Stimulated activated naive CD8-positive, alpha-beta T cell treated with anti-CD3 and anti-CD28 coated beads, Interleukin-15, Interleukin-2, amounts not matched to agents 100 ng/mL and 50 ng/mL, for 24 hours (primary cell): ENCODE measurements around the gene CLEC1A.
"Not testable (repeated sequence)": the region's sequence is repeated elsewhere in the genome, so short reads cannot be mapped to it uniquely, and the experiment has no call there.

Experiments used
- H3K27ac Mint-ChIP-seq: one replicate; pipeline ENCODE4 v1.8.0; 2021; ENCODE audit warnings: mild to moderate bottlenecking, mixed read lengths
- H3K27me3 Mint-ChIP-seq: one replicate; pipeline ENCODE4 v1.8.0; 2021; ENCODE audit warnings: mixed read lengths
- H3K36me3 Mint-ChIP-seq: one replicate; pipeline ENCODE4 v1.8.0; 2021; ENCODE audit warnings: low read depth, mixed read lengths
- H3K4me1 Mint-ChIP-seq: one replicate; pipeline ENCODE4 v1.8.0; 2021; ENCODE audit warnings: low read depth, mixed read lengths
- H3K4me3 Mint-ChIP-seq: one replicate; pipeline ENCODE4 v1.8.0; 2021; ENCODE audit warnings: mild to moderate bottlenecking, mixed read lengths
- H3K9me3 Mint-ChIP-seq: one replicate; pipeline ENCODE4 v1.8.0; 2021; ENCODE audit warnings: mixed read lengths

CLEC1A gene

GRCh38 chr12:10042167-10042566 lies 56.6 kb downstream of the CLEC1A start:
- no peak overlapping the region for H3K27ac Mint-ChIP-seq

DNA sequence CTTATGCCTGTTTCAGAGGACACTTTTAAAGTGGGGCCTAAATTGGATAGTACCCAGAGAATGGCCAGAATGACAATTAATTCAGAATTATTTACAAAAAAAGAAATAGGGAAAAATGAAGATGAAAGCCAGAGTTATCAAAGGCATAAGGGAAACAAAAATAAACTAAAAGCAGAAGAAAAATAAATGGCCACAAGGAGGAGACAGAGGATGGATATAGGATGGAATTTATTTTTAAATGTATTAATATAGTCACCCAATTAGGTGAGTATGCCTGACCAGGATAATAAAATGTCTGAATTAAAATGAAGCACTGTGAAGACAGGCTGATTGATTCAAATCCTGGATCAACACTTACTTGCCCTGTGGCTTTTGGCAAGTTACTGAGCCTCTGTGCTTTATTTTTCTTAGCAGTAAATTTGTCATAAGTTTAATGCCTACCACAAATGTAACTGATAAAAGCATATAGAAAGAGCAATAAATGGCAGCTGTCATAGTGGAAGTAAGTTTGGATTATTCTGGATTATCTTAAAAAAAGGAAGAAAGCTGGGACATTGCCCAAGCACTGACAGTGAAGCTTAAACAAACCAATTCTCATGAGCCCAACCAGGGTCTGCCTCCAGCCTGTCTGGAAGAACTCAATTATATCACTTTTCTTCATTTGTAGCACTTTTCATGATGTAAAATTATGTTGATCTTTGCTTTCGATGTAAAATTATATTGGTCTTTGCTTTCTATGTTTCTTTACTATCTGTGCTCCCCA lies 64.8 kb downstream of the CLEC1A start:
- Mint-ChIP-seq H3K4me1 (no peaks in the 10 kb centered on the region), H3K27me3 (peaks cover 11% of the 10 kb centered on the region), H3K36me3 (no peaks in the 10 kb centered on the region), H3K4me3 (no peak overlapping the region), H3K27ac (no peak overlapping the region), H3K9me3 (no peaks in the 10 kb centered on the region)

More at GRCh38 chr12:10042167-10042566, 56.6 kb downstream of the CLEC1A start:
- Mint-ChIP-seq H3K27me3 (peaks cover 24% of the 10 kb centered on the region), H3K4me3 (no peak overlapping the region), H3K36me3 (no peaks in the 10 kb centered on the region), H3K9me3 (no peaks in the 10 kb centered on the region), H3K4me1 (no peaks in the 10 kb centered on the region)

DNA sequence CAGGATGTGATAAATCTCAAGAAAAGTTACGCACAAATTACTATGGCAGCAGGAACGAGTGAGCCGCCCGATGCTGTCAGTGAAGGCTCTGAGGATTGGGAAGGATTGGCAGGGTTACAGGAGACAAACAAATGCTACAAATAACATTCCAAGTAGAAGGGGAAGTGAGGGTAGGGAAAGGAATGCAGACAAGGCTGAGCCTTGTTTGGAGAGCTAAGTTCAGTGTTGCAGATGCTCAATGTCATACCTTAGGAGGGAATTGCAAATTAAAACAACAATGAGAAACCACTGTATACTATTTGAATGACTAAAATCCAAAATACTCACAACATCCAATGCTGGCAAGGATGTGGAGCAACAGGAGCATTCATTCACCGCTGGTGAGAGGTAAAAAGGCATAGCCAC lies 67.0 kb downstream of the CLEC1A start:
- H3K4me3 Mint-ChIP-seq: no peak overlapping the region
- no peak overlapping the region for H3K27ac Mint-ChIP-seq
- no peaks in the 10 kb centered on the region for H3K9me3 Mint-ChIP-seq
- H3K4me1 Mint-ChIP-seq: no peaks in the 10 kb centered on the region
- H3K27me3 Mint-ChIP-seq: no peaks in the 10 kb centered on the region
- no peaks in the 10 kb centered on the region for H3K36me3 Mint-ChIP-seq

- Mint-ChIP-seq H3K4me1 (no peaks in the 10 kb centered on the region), H3K36me3 (no peaks in the 10 kb centered on the region)
Observed at GRCh38 chr12:10031321-10031720, 67.5 kb downstream of the CLEC1A start.

GRCh38 chr12:10030446-10030845 lies 68.3 kb downstream of the CLEC1A start, which contains the start of gene CLEC9A:
Gene CLEC9A (plus strand): TSS chr12:10030682. CDS start chr12:10052688, 22,006 bp downstream.
- Mint-ChIP-seq H3K9me3 (no peaks in the 10 kb centered on the region), H3K4me1 (no peaks in the 10 kb centered on the region), H3K27me3 (no peaks in the 10 kb centered on the region), H3K27ac (no peak within 1 kb of the TSS), H3K4me3 (no peak within 1 kb of the TSS), H3K36me3 (no peaks in the 10 kb centered on the region)

More at GRCh38 chr12:10031321-10031720, 67.5 kb downstream of the CLEC1A start:
- Mint-ChIP-seq H3K27ac (no peak overlapping the region), H3K4me3 (no peak overlapping the region), H3K27me3 (no peaks in the 10 kb centered on the region), H3K9me3 (no peaks in the 10 kb centered on the region)

- H3K27me3 Mint-ChIP-seq: no peaks in the 10 kb centered on the region
- no peaks in the 10 kb centered on the region for H3K9me3 Mint-ChIP-seq
- no peak overlapping the region for H3K27ac Mint-ChIP-seq
- no peaks in the 10 kb centered on the region for H3K36me3 Mint-ChIP-seq
- H3K4me3 Mint-ChIP-seq: no peak overlapping the region
- H3K4me1 Mint-ChIP-seq: no peaks in the 10 kb centered on the region
Observed at GRCh38 chr12:10027721-10028120, 71.1 kb downstream of the CLEC1A start.

DNA sequence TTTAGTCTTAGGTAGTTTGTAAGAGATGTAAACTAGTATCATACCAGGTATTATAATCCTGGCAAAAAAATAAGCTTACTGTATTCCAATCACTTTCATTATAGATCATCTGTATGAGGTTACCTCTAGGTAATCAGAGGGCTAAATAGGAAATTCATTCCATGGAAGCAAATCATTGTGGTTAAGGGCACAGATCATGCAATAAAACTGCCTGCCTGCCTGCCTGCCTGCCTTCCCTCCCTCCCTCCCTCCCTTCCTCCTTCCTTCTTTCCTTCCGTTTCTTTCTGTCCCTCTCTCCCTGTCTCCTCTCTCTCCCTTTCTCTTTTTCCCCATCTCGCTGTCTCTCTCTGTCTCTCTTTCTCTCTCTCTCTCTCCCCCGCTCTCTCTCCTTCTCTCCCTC lies 71.5 kb downstream of the CLEC1A start:
- H3K27me3 Mint-ChIP-seq: no peaks in the 10 kb centered on the region
- H3K27ac Mint-ChIP-seq: no peak overlapping the region
- no peaks in the 10 kb centered on the region for H3K9me3 Mint-ChIP-seq
- H3K36me3 Mint-ChIP-seq: no peaks in the 10 kb centered on the region
- H3K4me1 Mint-ChIP-seq: no peaks in the 10 kb centered on the region
- no peak overlapping the region for H3K4me3 Mint-ChIP-seq

GRCh38 chr12:10026666-10027065 lies 72.1 kb downstream of the CLEC1A start:
- H3K27ac Mint-ChIP-seq, H3K27me3 Mint-ChIP-seq, H3K4me1 Mint-ChIP-seq: not testable (repeated sequence)

GRCh38 chr12:10025236-10025635 lies 73.5 kb downstream of the CLEC1A start:
- no peak overlapping the region for H3K27ac Mint-ChIP-seq
- H3K36me3 Mint-ChIP-seq: no peaks in the 10 kb centered on the region
- H3K4me3 Mint-ChIP-seq: no peak overlapping the region
- no peaks in the 10 kb centered on the region for H3K9me3 Mint-ChIP-seq
- no peaks in the 10 kb centered on the region for H3K4me1 Mint-ChIP-seq
- H3K27me3 Mint-ChIP-seq: no peaks in the 10 kb centered on the region

More at GRCh38 chr12:10026666-10027065, 72.1 kb downstream of the CLEC1A start:
- not testable (repeated sequence) for H3K36me3 Mint-ChIP-seq, H3K4me3 Mint-ChIP-seq, H3K9me3 Mint-ChIP-seq

DNA sequence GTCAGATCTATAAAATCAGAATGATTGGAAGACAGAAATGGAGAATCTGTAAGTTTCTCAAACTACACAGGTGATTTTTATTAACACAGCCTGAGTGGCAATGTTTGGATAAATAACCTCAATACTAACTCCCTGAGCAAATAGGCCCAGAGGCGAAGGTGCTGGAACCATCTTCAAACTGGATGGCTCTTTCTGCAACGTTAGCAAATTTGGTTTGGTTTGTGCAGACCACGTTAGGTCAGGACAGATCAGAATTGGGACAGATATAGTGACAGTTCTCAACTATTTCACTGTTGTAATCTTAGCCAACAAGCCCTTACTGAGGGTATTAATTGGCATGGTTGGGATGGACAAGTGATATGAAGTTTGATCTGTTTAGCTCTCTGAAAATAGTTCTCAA lies 77.4 kb downstream of the CLEC1A start:
- Mint-ChIP-seq H3K27ac (no peak overlapping the region), H3K27me3 (peaks cover 4% of the 10 kb centered on the region), H3K36me3 (no peaks in the 10 kb centered on the region), H3K4me1 (no peaks in the 10 kb centered on the region), H3K4me3 (no peak overlapping the region), H3K9me3 (no peaks in the 10 kb centered on the region)
